ENCODE results near the gene TACR2. TPM values are rescaled to one million over a fixed set of nuclear protein-coding genes. Genes with fewer than 3 reads are reported as not detected.
A peak's percentile ranks its signal among the peaks of the same experiment; 100 is the strongest.

The TACR2 gene
- total and polyA plus RNA-seq, 2 experiments from 2014 or later, result not detected

DNA sequence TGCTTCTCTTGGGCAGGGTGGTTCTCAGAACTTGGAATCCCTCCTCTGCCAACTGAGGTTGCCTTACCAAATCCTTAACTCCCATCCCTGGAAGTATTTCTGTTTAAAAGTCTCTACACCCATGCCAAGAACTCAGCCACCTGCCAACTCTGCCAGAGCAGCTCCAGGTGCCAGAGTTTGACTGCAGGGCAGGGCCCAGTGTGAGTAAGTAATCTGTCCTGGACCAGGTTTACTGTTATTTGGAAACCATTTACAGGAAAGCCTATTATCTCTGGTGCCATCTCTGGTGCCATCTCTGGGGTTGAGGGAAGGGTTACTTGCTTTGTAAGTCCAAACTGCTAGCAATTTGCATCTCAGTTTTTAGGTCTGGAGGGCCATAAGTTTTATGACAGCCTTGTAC is 37.1 kb upstream of the TACR2 start:
- DNase-seq (ENCODE audit: low spot score) (no peak), ATAC-seq (no peak)
- H3K4me2 ChIP-seq, result no peak overlapping the region
- H3K27me3 ChIP-seq (ENCODE audit: insufficient read depth), result peaks cover 38% of the 10 kb centered on the region
- Mint-ChIP-seq H3K27me3 (ENCODE audit: insufficient read depth, low read depth, poor library complexity) (peaks cover 23% of the 10 kb centered on the region), H3K36me3 (ENCODE audit: low read depth) (no peaks in the 10 kb centered on the region; the same call in 2 of the 3 replicates), H3K4me3 (no peak overlapping the region), H3K27ac (no peak overlapping the region), H3K9me3 (no peaks in the 10 kb centered on the region), H3K4me1 (peaks cover 19% of the 10 kb centered on the region)
- H3K9me2 ChIP-seq (ENCODE audit: insufficient read depth), result no peaks in the 10 kb centered on the region
- H2AFZ ChIP-seq, result no peak overlapping the region
- peaks cover 10% of the 10 kb centered on the region; the same call in 1 of the 2 replicates for H4K20me1 ChIP-seq (replicated peaks; ENCODE audit: insufficient read depth)
- H3F3A ChIP-seq (replicated peaks; ENCODE audit: low read depth), result no peaks in the 10 kb centered on the region
- H3K4me1 ChIP-seq (ENCODE audit: insufficient read depth), result peaks cover 13% of the 10 kb centered on the region
- no peak for TF ChIP-seq POLR2AphosphoS5 (IDR thresholded peaks at IDR 0.05; ENCODE audit: low read depth)
- no peak overlapping the region for H3K4me3 ChIP-seq
- no peak overlapping the region for H3K27ac ChIP-seq (ENCODE audit: low read depth)
- no peaks in the 10 kb centered on the region for H3K36me3 ChIP-seq (ENCODE audit: insufficient read depth)
- H3K79me2 ChIP-seq (replicated peaks; ENCODE audit: insufficient read depth), result no peaks in the 10 kb centered on the region

DNA sequence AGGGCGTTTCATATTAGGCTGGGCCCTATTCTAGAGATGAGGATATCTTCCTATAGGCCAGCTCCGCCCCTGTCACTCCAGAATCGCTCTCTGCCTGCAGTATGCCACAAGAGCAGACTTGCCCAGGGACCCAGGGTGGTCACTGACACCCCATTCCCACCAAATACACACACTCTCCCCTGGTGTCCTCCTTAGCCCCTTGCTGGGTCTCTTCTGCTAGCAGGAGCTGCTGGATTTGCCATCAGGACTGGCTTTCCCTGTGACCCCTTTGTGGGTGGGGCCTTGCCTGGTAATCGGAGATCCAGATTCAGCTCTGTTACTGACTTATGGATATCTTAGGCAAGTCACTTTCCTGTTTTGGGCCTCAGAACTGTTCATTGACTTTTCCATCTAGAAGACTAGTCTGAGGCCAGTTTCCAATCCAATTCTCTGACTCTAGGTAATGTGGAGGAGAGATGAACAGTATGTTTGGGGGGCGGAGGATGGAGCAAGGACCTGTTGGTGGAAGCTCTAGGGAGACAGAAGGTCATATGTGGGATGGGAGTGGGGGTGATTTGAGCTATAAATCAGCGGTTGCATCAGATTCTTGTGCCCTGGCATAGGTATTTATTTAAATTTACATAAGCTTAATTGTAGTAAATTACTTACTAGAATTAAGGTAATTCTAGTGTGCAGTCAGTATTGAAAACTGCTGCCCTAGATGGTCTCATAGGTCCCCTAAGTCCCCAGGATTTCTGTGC is 36.1 kb upstream of the TACR2 start:
- H3K4me3 ChIP-seq, result no peak overlapping the region
- Mint-ChIP-seq H3K27me3 (ENCODE audit: insufficient read depth, low read depth, poor library complexity) (peaks cover 23% of the 10 kb centered on the region), H3K27ac (no peak overlapping the region), H3K4me3 (peak overlapping the region; percentile 77), H3K4me1 (peaks cover 19% of the 10 kb centered on the region), H3K9me3 (no peaks in the 10 kb centered on the region), H3K36me3 (ENCODE audit: low read depth) (no peaks in the 10 kb centered on the region; the same call in 2 of the 3 replicates)
- no peak overlapping the region for H3K27ac ChIP-seq (ENCODE audit: low read depth)
- no peak overlapping the region for H3K4me2 ChIP-seq
- H3K4me1 ChIP-seq (ENCODE audit: insufficient read depth), result peaks cover 13% of the 10 kb centered on the region
- H4K20me1 ChIP-seq (replicated peaks; ENCODE audit: insufficient read depth), result peaks cover 7% of the 10 kb centered on the region; the same call in 1 of the 2 replicates
- no peaks in the 10 kb centered on the region for H3K36me3 ChIP-seq (ENCODE audit: insufficient read depth)
- no peaks in the 10 kb centered on the region for H3F3A ChIP-seq (replicated peaks; ENCODE audit: low read depth)
- H2AFZ ChIP-seq, result no peak overlapping the region
- ATAC-seq (no peak), DNase-seq (ENCODE audit: low spot score) (no peak)
- no peaks in the 10 kb centered on the region for H3K79me2 ChIP-seq (replicated peaks; ENCODE audit: insufficient read depth)
- no peaks in the 10 kb centered on the region for H3K9me2 ChIP-seq (ENCODE audit: insufficient read depth)
- H3K27me3 ChIP-seq (ENCODE audit: insufficient read depth), result peaks cover 38% of the 10 kb centered on the region
- TF ChIP-seq POLR2AphosphoS5 (IDR thresholded peaks at IDR 0.05; ENCODE audit: low read depth) (no peak), STAT1 (IDR thresholded peaks at IDR 0.05; ENCODE audit: unreplicated experiment) (no peak), JUNB (IDR thresholded peaks at IDR 0.05; ENCODE audit: unreplicated experiment) (no peak), ZNF331 (CRISPR knock-in tag; IDR thresholded peaks at IDR 0.05; ENCODE audit: low read depth) (no peak), EZH2phosphoT487 (IDR thresholded peaks at IDR 0.05; ENCODE audit: unreplicated experiment) (no peak), ZNF114 (CRISPR knock-in tag; IDR thresholded peaks at IDR 0.05) (no peak)
- TF ChIP-seq, protein P1, sequence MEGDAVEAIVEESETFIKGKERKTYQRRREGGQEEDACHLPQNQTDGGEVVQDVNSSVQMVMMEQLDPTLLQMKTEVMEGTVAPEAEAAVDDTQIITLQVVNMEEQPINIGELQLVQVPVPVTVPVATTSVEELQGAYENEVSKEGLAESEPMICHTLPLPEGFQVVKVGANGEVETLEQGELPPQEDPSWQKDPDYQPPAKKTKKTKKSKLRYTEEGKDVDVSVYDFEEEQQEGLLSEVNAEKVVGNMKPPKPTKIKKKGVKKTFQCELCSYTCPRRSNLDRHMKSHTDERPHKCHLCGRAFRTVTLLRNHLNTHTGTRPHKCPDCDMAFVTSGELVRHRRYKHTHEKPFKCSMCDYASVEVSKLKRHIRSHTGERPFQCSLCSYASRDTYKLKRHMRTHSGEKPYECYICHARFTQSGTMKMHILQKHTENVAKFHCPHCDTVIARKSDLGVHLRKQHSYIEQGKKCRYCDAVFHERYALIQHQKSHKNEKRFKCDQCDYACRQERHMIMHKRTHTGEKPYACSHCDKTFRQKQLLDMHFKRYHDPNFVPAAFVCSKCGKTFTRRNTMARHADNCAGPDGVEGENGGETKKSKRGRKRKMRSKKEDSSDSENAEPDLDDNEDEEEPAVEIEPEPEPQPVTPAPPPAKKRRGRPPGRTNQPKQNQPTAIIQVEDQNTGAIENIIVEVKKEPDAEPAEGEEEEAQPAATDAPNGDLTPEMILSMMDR (conservative IDR thresholded peaks at IDR 0.05; ENCODE audit: low read depth in 2 of 2), result no peak
- TF ChIP-seq, protein P2, sequence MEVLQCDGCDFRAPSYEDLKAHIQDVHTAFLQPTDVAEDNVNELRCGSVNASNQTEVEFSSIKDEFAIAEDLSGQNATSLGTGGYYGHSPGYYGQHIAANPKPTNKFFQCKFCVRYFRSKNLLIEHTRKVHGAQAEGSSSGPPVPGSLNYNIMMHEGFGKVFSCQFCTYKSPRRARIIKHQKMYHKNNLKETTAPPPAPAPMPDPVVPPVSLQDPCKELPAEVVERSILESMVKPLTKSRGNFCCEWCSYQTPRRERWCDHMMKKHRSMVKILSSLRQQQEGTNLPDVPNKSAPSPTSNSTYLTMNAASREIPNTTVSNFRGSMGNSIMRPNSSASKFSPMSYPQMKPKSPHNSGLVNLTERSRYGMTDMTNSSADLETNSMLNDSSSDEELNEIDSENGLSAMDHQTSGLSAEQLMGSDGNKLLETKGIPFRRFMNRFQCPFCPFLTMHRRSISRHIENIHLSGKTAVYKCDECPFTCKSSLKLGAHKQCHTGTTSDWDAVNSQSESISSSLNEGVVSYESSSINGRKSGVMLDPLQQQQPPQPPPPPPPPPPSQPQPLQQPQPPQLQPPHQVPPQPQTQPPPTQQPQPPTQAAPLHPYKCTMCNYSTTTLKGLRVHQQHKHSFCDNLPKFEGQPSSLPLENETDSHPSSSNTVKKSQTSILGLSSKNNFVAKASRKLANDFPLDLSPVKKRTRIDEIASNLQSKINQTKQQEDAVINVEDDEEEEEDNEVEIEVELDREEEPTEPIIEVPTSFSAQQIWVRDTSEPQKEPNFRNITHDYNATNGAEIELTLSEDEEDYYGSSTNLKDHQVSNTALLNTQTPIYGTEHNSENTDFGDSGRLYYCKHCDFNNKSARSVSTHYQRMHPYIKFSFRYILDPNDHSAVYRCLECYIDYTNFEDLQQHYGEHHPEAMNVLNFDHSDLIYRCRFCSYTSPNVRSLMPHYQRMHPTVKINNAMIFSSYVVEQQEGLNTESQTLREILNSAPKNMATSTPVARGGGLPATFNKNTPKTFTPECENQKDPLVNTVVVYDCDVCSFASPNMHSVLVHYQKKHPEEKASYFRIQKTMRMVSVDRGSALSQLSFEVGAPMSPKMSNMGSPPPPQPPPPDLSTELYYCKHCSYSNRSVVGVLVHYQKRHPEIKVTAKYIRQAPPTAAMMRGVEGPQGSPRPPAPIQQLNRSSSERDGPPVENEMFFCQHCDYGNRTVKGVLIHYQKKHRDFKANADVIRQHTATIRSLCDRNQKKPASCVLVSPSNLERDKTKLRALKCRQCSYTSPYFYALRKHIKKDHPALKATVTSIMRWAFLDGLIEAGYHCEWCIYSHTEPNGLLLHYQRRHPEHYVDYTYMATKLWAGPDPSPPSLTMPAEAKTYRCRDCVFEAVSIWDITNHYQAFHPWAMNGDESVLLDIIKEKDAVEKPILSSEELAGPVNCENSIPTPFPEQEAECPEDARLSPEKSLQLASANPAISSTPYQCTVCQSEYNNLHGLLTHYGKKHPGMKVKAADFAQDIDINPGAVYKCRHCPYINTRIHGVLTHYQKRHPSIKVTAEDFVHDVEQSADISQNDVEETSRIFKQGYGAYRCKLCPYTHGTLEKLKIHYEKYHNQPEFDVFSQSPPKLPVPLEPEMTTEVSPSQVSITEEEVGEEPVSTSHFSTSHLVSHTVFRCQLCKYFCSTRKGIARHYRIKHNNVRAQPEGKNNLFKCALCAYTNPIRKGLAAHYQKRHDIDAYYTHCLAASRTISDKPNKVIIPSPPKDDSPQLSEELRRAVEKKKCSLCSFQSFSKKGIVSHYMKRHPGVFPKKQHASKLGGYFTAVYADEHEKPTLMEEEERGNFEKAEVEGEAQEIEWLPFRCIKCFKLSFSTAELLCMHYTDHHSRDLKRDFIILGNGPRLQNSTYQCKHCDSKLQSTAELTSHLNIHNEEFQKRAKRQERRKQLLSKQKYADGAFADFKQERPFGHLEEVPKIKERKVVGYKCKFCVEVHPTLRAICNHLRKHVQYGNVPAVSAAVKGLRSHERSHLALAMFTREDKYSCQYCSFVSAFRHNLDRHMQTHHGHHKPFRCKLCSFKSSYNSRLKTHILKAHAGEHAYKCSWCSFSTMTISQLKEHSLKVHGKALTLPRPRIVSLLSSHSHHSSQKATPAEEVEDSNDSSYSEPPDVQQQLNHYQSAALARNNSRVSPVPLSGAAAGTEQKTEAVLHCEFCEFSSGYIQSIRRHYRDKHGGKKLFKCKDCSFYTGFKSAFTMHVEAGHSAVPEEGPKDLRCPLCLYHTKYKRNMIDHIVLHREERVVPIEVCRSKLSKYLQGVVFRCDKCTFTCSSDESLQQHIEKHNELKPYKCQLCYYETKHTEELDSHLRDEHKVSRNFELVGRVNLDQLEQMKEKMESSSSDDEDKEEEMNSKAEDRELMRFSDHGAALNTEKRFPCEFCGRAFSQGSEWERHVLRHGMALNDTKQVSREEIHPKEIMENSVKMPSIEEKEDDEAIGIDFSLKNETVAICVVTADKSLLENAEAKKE (CRISPR knock-in tag; IDR thresholded peaks at IDR 0.05), result no peak
- TF ChIP-seq, protein P3, sequence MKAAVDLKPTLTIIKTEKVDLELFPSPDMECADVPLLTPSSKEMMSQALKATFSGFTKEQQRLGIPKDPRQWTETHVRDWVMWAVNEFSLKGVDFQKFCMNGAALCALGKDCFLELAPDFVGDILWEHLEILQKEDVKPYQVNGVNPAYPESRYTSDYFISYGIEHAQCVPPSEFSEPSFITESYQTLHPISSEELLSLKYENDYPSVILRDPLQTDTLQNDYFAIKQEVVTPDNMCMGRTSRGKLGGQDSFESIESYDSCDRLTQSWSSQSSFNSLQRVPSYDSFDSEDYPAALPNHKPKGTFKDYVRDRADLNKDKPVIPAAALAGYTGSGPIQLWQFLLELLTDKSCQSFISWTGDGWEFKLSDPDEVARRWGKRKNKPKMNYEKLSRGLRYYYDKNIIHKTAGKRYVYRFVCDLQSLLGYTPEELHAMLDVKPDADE (IDR thresholded peaks at IDR 0.05), result no peak

Measured in GM23338 (cell line).